ENCODE results near the gene SUFU.

DNA sequence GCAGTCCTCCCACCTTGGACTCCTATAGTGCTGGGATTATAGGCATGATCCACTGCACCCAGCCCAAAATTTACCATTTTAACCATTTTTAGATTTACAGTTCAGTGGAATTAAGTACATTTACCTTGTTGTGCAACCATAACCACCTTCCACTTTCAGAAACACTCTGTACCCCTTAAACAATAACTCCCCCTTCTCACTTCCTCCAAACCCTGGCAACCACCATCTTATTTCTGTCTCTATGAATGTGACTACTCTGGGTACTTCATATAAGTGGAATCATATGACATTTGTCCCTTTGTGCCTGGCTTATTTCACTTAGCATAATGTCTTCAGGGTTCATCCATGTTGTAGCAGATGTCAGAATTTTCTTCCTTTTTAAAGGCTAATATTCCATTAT lies 33.6 kb downstream of the SUFU start:
- TF ChIP-seq, protein P1, sequence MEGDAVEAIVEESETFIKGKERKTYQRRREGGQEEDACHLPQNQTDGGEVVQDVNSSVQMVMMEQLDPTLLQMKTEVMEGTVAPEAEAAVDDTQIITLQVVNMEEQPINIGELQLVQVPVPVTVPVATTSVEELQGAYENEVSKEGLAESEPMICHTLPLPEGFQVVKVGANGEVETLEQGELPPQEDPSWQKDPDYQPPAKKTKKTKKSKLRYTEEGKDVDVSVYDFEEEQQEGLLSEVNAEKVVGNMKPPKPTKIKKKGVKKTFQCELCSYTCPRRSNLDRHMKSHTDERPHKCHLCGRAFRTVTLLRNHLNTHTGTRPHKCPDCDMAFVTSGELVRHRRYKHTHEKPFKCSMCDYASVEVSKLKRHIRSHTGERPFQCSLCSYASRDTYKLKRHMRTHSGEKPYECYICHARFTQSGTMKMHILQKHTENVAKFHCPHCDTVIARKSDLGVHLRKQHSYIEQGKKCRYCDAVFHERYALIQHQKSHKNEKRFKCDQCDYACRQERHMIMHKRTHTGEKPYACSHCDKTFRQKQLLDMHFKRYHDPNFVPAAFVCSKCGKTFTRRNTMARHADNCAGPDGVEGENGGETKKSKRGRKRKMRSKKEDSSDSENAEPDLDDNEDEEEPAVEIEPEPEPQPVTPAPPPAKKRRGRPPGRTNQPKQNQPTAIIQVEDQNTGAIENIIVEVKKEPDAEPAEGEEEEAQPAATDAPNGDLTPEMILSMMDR (IDR thresholded peaks at IDR 0.05): no peak
- TF ChIP-seq POLR2AphosphoS5 (IDR thresholded peaks at IDR 0.05): no peak

All from stomach (tissue), 4 donors.